HL-60 (cell line): ENCODE data around the gene DDRGK1.

Source experiments
- POLR2AphosphoS5 ChIP-seq: IDR thresholded peaks from 2 replicates; pipeline ENCODE4 v1.6.1; 2012; ENCODE audit warnings: low read depth
- SPI1 ChIP-seq: IDR thresholded peaks from 2 replicates; pipeline ENCODE4 v1.6.1; 2012; ENCODE audit warnings: low read depth, mild to moderate bottlenecking, borderline replicate concordance
- TF ChIP-seq, protein P1 (sequence below): IDR thresholded peaks from one replicate; pipeline ENCODE4 v1.5.1; 2011; ENCODE audit warnings: low read length, control low read depth, inconsistent platforms; ENCODE audit not compliant: insufficient read depth
- TF ChIP-seq, protein P2 (sequence below): IDR thresholded peaks from 2 replicates; pipeline ENCODE4 v1.6.1; 2012; ENCODE audit warnings: low read depth; ENCODE audit not compliant: insufficient replicate concordance

DNA sequence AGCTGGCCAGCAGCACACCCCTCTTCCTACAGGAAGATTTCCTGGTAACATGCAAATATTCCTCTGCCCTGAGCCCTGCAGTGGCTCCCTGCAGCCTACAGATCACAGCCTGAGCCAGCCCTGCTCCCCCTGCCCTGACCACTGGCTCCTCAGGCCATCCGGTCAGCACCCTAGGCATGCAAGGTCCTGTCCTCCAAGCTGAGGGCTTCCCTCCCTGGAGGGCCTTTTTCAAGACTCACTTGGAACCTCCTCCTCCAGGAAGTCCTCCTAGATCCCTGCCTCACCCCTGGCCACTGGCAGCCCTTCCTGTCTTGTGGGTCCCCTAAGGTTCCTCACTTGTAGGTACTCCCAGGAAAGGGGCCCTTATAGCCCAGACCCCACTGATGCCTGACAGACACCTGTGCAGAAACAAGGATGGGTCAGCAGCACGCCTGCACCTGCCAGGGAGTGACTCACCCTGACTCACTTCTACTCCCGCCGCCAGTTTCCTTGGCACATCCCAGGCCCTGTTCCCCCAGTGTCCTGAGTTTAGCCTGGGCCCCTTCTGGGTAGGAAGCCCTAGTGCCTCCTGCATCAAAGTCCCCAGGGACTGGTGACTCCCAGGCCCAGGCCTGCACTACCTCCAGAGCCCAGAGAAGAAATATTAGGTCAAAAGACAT, 31.3 kb upstream of the DDRGK1 start:
- TF ChIP-seq, protein P1, sequence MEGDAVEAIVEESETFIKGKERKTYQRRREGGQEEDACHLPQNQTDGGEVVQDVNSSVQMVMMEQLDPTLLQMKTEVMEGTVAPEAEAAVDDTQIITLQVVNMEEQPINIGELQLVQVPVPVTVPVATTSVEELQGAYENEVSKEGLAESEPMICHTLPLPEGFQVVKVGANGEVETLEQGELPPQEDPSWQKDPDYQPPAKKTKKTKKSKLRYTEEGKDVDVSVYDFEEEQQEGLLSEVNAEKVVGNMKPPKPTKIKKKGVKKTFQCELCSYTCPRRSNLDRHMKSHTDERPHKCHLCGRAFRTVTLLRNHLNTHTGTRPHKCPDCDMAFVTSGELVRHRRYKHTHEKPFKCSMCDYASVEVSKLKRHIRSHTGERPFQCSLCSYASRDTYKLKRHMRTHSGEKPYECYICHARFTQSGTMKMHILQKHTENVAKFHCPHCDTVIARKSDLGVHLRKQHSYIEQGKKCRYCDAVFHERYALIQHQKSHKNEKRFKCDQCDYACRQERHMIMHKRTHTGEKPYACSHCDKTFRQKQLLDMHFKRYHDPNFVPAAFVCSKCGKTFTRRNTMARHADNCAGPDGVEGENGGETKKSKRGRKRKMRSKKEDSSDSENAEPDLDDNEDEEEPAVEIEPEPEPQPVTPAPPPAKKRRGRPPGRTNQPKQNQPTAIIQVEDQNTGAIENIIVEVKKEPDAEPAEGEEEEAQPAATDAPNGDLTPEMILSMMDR, result no peak
- TF ChIP-seq POLR2AphosphoS5, result no peak
- TF ChIP-seq, protein P2, sequence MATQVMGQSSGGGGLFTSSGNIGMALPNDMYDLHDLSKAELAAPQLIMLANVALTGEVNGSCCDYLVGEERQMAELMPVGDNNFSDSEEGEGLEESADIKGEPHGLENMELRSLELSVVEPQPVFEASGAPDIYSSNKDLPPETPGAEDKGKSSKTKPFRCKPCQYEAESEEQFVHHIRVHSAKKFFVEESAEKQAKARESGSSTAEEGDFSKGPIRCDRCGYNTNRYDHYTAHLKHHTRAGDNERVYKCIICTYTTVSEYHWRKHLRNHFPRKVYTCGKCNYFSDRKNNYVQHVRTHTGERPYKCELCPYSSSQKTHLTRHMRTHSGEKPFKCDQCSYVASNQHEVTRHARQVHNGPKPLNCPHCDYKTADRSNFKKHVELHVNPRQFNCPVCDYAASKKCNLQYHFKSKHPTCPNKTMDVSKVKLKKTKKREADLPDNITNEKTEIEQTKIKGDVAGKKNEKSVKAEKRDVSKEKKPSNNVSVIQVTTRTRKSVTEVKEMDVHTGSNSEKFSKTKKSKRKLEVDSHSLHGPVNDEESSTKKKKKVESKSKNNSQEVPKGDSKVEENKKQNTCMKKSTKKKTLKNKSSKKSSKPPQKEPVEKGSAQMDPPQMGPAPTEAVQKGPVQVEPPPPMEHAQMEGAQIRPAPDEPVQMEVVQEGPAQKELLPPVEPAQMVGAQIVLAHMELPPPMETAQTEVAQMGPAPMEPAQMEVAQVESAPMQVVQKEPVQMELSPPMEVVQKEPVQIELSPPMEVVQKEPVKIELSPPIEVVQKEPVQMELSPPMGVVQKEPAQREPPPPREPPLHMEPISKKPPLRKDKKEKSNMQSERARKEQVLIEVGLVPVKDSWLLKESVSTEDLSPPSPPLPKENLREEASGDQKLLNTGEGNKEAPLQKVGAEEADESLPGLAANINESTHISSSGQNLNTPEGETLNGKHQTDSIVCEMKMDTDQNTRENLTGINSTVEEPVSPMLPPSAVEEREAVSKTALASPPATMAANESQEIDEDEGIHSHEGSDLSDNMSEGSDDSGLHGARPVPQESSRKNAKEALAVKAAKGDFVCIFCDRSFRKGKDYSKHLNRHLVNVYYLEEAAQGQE, result no peak
- no peak for TF ChIP-seq SPI1
